Keratinocyte (primary cell): ENCODE results near the gene TNFAIP8L3. TPM values are rescaled to one million over a fixed set of nuclear protein-coding genes. Genes with fewer than 3 reads are reported as not detected.

Experiments used
- DNase-seq: peaks from one replicate; pipeline ENCODE4 v3.0.0-alpha.2; 2011; ENCODE audit warnings: low read depth, missing footprints, low spot score
- FAIRE-seq: peaks from 2 replicates; lab custom pipeline; 2011; peaks lifted over from hg19 to GRCh38; lab: Jason Lieb, UNC
- H2AFZ ChIP-seq: 2 replicates; pipeline ENCODE4 v1.6.0; 2012; ENCODE audit warnings: low read length, control low read depth, inconsistent platforms; ENCODE audit not compliant: control insufficient read depth
- H3K27ac ChIP-seq: 2 replicates; pipeline ENCODE4 v1.5.1; 2011; ENCODE audit warnings: low read length; ENCODE audit not compliant: control insufficient read depth, insufficient read depth
- H3K27me3 ChIP-seq: 3 replicates; pipeline ENCODE4 v1.6.0; 2011; ENCODE audit warnings: low read length; ENCODE audit not compliant: control insufficient read depth, insufficient read depth; ENCODE audit errors: extremely low read depth
- H3K36me3 ChIP-seq, 2 experiments: 2 replicates in 1 of 2; 3 replicates in 1 of 2; pipeline ENCODE4 v1.5.1; 2011; ENCODE audit warnings: low read length in 2 of 2, mild to moderate bottlenecking in 1 of 2; ENCODE audit not compliant: control insufficient read depth in 2 of 2, insufficient read depth in 2 of 2; ENCODE audit errors: extremely low read depth in 1 of 2
- H3K4me1 ChIP-seq: 3 replicates; pipeline ENCODE4 v1.5.1; 2011; ENCODE audit warnings: low read length; ENCODE audit not compliant: control insufficient read depth, insufficient read depth; ENCODE audit errors: extremely low read depth
- H3K4me2 ChIP-seq: 3 replicates; pipeline ENCODE4 v1.6.0; 2011; ENCODE audit warnings: low read depth, low read length; ENCODE audit not compliant: control insufficient read depth, insufficient read depth; ENCODE audit errors: extremely low read depth
- H3K4me3 ChIP-seq, 3 experiments: fragments of 200-600 bp in 1 of 3; sonication (generic) in 1 of 3; 2 replicates in 2 of 3; 3 replicates in 1 of 3; pipeline ENCODE4 v1.5.1; 2011 to 2016; ENCODE audit warnings: low read length in 3 of 3, mild to moderate bottlenecking in 3 of 3, control low read depth in 2 of 3, inconsistent platforms in 1 of 3, low read depth in 1 of 3, mixed read lengths in 1 of 3, mixed run types in 1 of 3, moderate library complexity in 1 of 3; ENCODE audit not compliant: control insufficient read depth in 2 of 3, insufficient read depth in 2 of 3; ENCODE audit errors: extremely low read depth in 1 of 3
- H3K79me2 ChIP-seq: 2 replicates; pipeline ENCODE4 v1.6.0; 2012; ENCODE audit warnings: low read length; ENCODE audit not compliant: control insufficient read depth, insufficient read depth
- H3K9ac ChIP-seq: 3 replicates; pipeline ENCODE4 v1.6.0; 2011; ENCODE audit warnings: low read length; ENCODE audit not compliant: control insufficient read depth, insufficient read depth; ENCODE audit errors: extremely low read depth
- H3K9me1 ChIP-seq: 3 replicates; pipeline ENCODE4 v1.6.0; 2011; ENCODE audit warnings: low read length; ENCODE audit not compliant: control insufficient read depth, insufficient read depth; ENCODE audit errors: extremely low read depth
- H3K9me3 ChIP-seq: 2 replicates; pipeline ENCODE4 v1.5.1; 2012; ENCODE audit warnings: low read depth, low read length; ENCODE audit not compliant: control insufficient read depth
- H4K20me1 ChIP-seq: 3 replicates; pipeline ENCODE4 v1.6.0; 2011; ENCODE audit warnings: low read length; ENCODE audit not compliant: control insufficient read depth, insufficient read depth; ENCODE audit errors: extremely low read depth
- EZH2 ChIP-seq: IDR thresholded peaks from one replicate; pipeline ENCODE4 v1.6.1; 2012; ENCODE audit warnings: inconsistent platforms, mild to moderate bottlenecking, low read length, moderate library complexity
- dilution Hi-C: fragments of 300-500 bp; cut with MboI; formaldehyde crosslinking; loops from one replicate; pipeline ENCODE4 v1.7.0; 2020; ENCODE audit warnings: low sequenced_read_pairs; ENCODE audit not compliant: extremely low pct_ligation_motif_present
- polyA plus RNA-seq, 5 experiments: library from polyadenylated mRNA; depleted of rRNA in 3 of 5; stranded (reverse) in 3 of 5; stranded (forward) in 1 of 5; unstranded in 1 of 5; fragments of >200 nt; gene quantifications; 1 replicate in 1 of 5; 2 replicates in 3 of 5; 3 replicates in 1 of 5; pipeline versions ENCODE4 v1.2.1 to v1.2.3, GENCODE V29; 2011 to 2012; ENCODE audit warnings: missing spikeins in 2 of 5, low read depth in 1 of 5, low replicate concordance in 1 of 5
- TF ChIP-seq, protein P1 (sequence below), 3 experiments: IDR thresholded peaks in 1 of 3; conservative IDR thresholded peaks in 1 of 3; optimal IDR thresholded peaks in 1 of 3; 2 replicates in 2 of 3; 3 replicates in 1 of 3; pipeline versions ENCODE3 to v1.5.1; 2011; ENCODE audit warnings: low read length in 3 of 3, mild to moderate bottlenecking in 3 of 3, moderate library complexity in 2 of 3, control low read depth in 1 of 3, inconsistent platforms in 1 of 3; ENCODE audit not compliant: insufficient read depth in 2 of 3; ENCODE audit errors: extremely low read depth in 1 of 3

The TNFAIP8L3 gene
- polyA plus RNA-seq, 1 donor (not counting 4 experiments of a cell fraction or from before 2014, with no cell fraction given): 0.51 TPM

DNA sequence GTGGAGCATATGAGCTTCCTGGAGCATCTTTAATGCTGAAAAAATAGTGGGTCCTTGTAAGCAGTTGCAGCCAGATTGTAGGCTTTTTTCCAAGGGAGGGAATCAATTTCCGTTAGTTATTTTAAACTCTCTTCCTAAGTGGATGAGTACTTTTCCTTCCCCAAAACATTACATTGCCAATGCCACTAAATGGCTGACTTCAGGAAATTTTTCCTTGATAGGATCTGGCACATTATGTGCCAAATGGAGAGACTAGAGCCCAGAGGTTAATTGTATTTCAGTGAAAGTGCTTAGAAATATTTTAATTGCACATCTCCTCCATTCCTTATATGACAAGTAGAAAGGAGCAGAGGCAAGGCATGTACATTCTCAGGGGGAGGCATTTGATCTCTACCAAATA is 83.5 kb downstream of the TNFAIP8L3 start:
- dilution Hi-C loops: no loop called here
- H3K27me3 ChIP-seq: no peaks in the 10 kb centered on the region
- no peaks in the 10 kb centered on the region for H3K4me1 ChIP-seq
- H3K27ac ChIP-seq: no peak overlapping the region
- no peaks in the 10 kb centered on the region for H4K20me1 ChIP-seq
- no peak overlapping the region for H3K4me2 ChIP-seq
- H3K9ac ChIP-seq: no peak overlapping the region
- DNase-seq (no peak), FAIRE-seq (no peak)
- H2AFZ ChIP-seq: no peak overlapping the region
- no peak overlapping the region for H3K4me3 ChIP-seq
- TF ChIP-seq, protein P1, sequence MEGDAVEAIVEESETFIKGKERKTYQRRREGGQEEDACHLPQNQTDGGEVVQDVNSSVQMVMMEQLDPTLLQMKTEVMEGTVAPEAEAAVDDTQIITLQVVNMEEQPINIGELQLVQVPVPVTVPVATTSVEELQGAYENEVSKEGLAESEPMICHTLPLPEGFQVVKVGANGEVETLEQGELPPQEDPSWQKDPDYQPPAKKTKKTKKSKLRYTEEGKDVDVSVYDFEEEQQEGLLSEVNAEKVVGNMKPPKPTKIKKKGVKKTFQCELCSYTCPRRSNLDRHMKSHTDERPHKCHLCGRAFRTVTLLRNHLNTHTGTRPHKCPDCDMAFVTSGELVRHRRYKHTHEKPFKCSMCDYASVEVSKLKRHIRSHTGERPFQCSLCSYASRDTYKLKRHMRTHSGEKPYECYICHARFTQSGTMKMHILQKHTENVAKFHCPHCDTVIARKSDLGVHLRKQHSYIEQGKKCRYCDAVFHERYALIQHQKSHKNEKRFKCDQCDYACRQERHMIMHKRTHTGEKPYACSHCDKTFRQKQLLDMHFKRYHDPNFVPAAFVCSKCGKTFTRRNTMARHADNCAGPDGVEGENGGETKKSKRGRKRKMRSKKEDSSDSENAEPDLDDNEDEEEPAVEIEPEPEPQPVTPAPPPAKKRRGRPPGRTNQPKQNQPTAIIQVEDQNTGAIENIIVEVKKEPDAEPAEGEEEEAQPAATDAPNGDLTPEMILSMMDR (optimal IDR thresholded peaks at IDR 0.05 in 1 of 3, IDR thresholded peaks at IDR 0.05 in 1 of 3, conservative IDR thresholded peaks at IDR 0.05 in 1 of 3; ENCODE audit: extremely low read depth in 1 of 3, insufficient read depth in 2 of 3, low read length in 3 of 3): no peak
- no peaks in the 10 kb centered on the region for H3K79me2 ChIP-seq
- peaks cover 0 to under 1% of the 10 kb centered on the region in 2 experiments for H3K36me3 ChIP-seq
- no peaks in the 10 kb centered on the region for H3K9me1 ChIP-seq
- H3K9me3 ChIP-seq: no peaks in the 10 kb centered on the region

DNA sequence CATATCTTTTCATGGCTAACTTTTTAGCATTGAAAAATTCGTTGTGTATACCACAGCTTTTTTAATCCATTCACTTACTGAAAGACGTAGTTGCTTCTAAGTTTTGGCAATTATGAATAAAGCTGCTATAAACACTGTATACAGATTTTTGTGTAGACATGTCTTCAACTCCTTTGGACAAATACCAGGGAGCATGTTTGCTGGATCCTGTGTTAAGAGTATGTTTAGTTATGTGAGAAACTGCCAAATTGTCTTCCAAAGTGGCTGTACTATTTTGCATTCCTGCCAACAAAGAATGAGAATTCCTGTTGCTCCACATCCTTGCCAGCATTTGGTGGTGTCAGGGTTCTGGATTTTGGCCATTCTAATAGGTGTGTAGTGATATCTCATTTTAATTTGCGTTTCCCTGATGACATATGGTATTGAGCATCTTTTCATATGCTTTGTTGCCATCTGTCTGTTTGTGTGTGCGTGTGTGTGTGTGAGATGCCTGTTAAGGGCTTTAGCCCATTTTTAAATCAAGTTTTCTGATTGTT is 87.5 kb downstream of the TNFAIP8L3 start:
- no peak overlapping the region for H3K9ac ChIP-seq
- no peak for FAIRE-seq

More for the DNA sequence above, 87.5 kb downstream of the TNFAIP8L3 start:
- Histone ChIP-seq H3K4me3 (no peak overlapping the region), H3K79me2 (no peaks in the 10 kb centered on the region), H3K4me1 (peaks cover 10% of the 10 kb centered on the region), H3K27me3 (no peaks in the 10 kb centered on the region), H4K20me1 (no peaks in the 10 kb centered on the region), H3K27ac (no peak overlapping the region), H3K9me3 (no peaks in the 10 kb centered on the region), H3K9me1 (no peaks in the 10 kb centered on the region), H3K4me2 (no peak overlapping the region), H3K36me3 (peaks cover 0 to 2% of the 10 kb centered on the region in 2 experiments), H2AFZ (no peak overlapping the region)
- dilution Hi-C loops: no loop called here
- no peak for DNase-seq
- TF ChIP-seq EZH2: no peak
- TF ChIP-seq, protein P1 (optimal IDR thresholded peaks at IDR 0.05 in 1 of 3, IDR thresholded peaks at IDR 0.05 in 1 of 3, conservative IDR thresholded peaks at IDR 0.05 in 1 of 3; ENCODE audit: extremely low read depth in 1 of 3, insufficient read depth in 2 of 3, low read length in 3 of 3): no peak

Other genes starting within 250 kb of the TNFAIP8L3 start
- 4.2 to 7.9 TPM (median 5.4 TPM) in 3 replicates for gene AP4E1, start 186.2 kb downstream of the TNFAIP8L3 start, polyA plus RNA-seq
- not detected in 3 replicates for gene CYP19A1, start 243.7 kb upstream of the TNFAIP8L3 start, polyA plus RNA-seq
- 0.09 TPM in 1 of 3 replicates, not detected in the others for gene GLDN, start 246.7 kb upstream of the TNFAIP8L3 start, polyA plus RNA-seq